ENCODE measurements around the gene SLC4A11. TPM values are rescaled to one million over a fixed set of nuclear protein-coding genes. Genes with fewer than 3 reads are reported as not detected.

SLC4A11 gene
- 4.1 and 5.1 TPM in 2 replicates for total RNA-seq

GRCh38 chr20:3239026-3239866 is at the start of gene SLC4A11:
TSS of gene SLC4A11 (minus strand) at chr20:3239190. CDS start at chr20:3239137, 53 bp downstream.

DNA sequence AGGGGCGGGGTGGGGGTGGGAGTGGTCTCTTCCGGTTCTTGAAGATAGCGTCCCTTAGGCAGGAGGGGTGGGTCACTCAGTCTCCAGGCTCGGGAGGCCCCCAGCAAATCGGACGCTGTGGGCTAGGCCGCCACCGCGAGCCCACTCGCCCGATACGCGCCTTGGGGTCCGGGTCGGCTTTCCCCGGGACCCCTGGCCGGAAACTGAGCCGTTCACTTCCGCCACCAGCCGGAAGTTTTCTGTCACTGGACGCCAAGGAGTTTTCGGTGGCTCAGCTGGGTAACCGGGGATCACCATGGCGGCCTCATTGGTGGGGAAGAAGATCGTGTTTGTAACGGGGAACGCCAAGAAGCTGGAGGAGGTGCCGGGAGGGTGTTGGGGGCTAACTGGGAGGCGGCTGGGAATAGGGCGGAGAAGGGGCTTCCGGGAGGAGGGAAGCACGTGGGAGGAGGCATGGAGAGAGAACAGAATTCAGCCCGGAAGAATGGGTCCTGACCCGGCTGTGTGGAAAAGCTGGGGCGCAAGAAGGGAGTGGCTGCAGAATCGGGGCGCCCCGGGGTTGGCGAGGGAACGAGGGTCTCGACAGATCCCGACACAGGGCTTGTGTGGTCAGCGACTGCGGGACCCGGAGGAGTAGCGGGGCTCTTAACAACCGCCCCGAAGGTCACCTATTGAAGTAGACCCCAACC is 29.6 kb downstream of the SLC4A11 start, which contains the start of gene ITPA:
ITPA (plus strand) TSS at position 242 of the 689 bp plus-strand sequence; CDS start at position 296, 54 bp downstream.

DNA sequence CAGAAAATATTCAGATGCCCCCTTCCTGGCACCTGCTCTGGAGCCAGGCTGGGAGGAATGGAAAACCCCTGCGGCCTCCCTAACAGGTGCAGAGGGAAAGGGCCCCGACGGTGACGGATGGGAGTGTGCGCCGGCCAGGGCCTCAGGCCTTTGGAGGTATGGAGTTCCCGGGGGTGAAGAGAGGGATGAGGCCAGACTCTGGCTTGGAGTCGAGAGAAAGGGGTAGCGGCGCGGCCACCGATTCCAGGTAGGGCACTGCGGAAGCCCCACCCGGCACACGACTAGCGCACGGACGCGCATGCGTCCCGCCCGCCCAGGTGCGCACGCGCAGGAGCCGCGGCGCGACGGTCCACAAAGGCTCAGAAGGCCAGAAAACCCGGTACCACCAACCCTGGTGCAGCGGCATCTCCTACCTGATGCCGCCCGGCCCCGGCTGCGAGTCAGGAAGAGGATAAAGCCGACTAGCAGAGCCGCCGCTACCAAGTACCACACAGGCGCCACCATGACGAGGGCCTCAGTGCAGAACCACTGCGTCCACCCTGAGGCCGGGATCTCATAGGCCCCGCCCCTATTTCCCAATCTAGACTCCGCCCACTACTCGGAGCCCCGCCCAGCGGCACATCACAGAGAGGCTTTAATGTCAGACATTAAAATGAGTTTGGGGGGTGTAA is 34.7 kb downstream of the SLC4A11 start, which contains the start of gene DDRGK1:
DDRGK1 (minus strand) TSS at position 559 of the 671 bp plus-strand sequence; CDS start at position 504, 55 bp downstream.

Other genes starting within 250 kb of the SLC4A11 start
- 0.14 TPM in 1 of 2 replicates, not detected in the other for gene GNRH2, start 195.6 kb downstream of the SLC4A11 start, total RNA-seq
- gene MRPS26, start 193.1 kb downstream of the SLC4A11 start, total RNA-seq: 46.5 and 72.8 TPM in 2 replicates
- gene OXT, start 167.6 kb downstream of the SLC4A11 start, total RNA-seq: not detected in 2 replicates
- gene AVP, start 154.5 kb downstream of the SLC4A11 start, total RNA-seq: not detected in 2 replicates
- 15.4 and 23.8 TPM in 2 replicates for gene FASTKD5, start 79.3 kb downstream of the SLC4A11 start, total RNA-seq
- 2.4 TPM in 2 replicates for gene UBOX5, start 79.3 kb downstream of the SLC4A11 start, total RNA-seq
- 13.5 and 14.4 TPM in 2 replicates for gene LZTS3, start 65.6 kb downstream of the SLC4A11 start, total RNA-seq
- 43.7 and 45.3 TPM in 2 replicates for gene DDRGK1, start 34.5 kb downstream of the SLC4A11 start, total RNA-seq
- 20.7 and 35.2 TPM in 2 replicates for gene ITPA, start 29.7 kb downstream of the SLC4A11 start, total RNA-seq
- 6.5 and 19.9 TPM in 2 replicates for gene DNAAF9, start 168.5 kb upstream of the SLC4A11 start, total RNA-seq
- gene ATRN, start 231.8 kb upstream of the SLC4A11 start, total RNA-seq: 52.3 and 91.4 TPM in 2 replicates

All from nasal cavity respiratory epithelium epithelial cell of viscerocranial mucosa (primary cell).